MM.1S (cell line): ENCODE results near the gene PRKCA.

ENCODE experiments used
- DNase-seq: peaks from one replicate; pipeline ENCODE4 v3.0.0-alpha.2; 2015
- H2AFZ ChIP-seq: fragments of 300-600 bp; sonication (generic); 2 replicates; pipeline ENCODE4 v1.6.0; 2016; ENCODE audit warnings: antibody characterized with exemption, low read length
- H3F3A ChIP-seq: fragments of 300-600 bp; sonication (generic); 2 replicates; pipeline ENCODE4 v1.6.1; 2016; ENCODE audit warnings: mild to moderate bottlenecking, antibody characterized with exemption, low read length, moderate library complexity, mixed read lengths; ENCODE audit not compliant: insufficient read depth
- H3K27ac ChIP-seq: fragments of 300-600 bp; sonication (generic); 2 replicates; pipeline ENCODE4 v1.5.1; 2016; ENCODE audit warnings: mild to moderate bottlenecking, low read length
- H3K27me3 ChIP-seq: fragments of 300-600 bp; sonication (generic); replicated peaks from 2 replicates; pipeline ENCODE4 v1.6.0; 2016; ENCODE audit warnings: low read length; ENCODE audit not compliant: insufficient read depth
- H3K36me3 ChIP-seq: fragments of 300-600 bp; sonication (generic); replicated peaks from 2 replicates; pipeline ENCODE4 v1.6.1; 2016; ENCODE audit warnings: mild to moderate bottlenecking, low read length, mixed read lengths; ENCODE audit not compliant: insufficient read depth
- H3K4me1 ChIP-seq: fragments of 300-600 bp; sonication (generic); 2 replicates; pipeline ENCODE4 v1.6.1; 2016; ENCODE audit warnings: low read length, mixed read lengths
- H3K4me2 ChIP-seq: fragments of 300-600 bp; sonication (generic); 2 replicates; pipeline ENCODE4 v1.6.0; 2016; ENCODE audit warnings: low read depth, low read length
- H3K4me3 ChIP-seq: fragments of 300-600 bp; sonication (generic); 2 replicates; pipeline ENCODE4 v1.5.1; 2016; ENCODE audit warnings: low read length, mixed read lengths
- H3K79me2 ChIP-seq: fragments of 300-600 bp; sonication (generic); 2 replicates; pipeline ENCODE4 v1.6.1; 2016; ENCODE audit warnings: mixed run types, low read length, mixed read lengths
- H3K9ac ChIP-seq: fragments of 300-600 bp; sonication (generic); 2 replicates; pipeline ENCODE4 v1.6.1; 2016; ENCODE audit warnings: low read length, mixed read lengths
- H3K9me2 ChIP-seq: fragments of 300-600 bp; sonication (generic); replicated peaks from 2 replicates; pipeline ENCODE4 v1.6.1; 2016; ENCODE audit warnings: mild to moderate bottlenecking, low read length, mixed read lengths; ENCODE audit not compliant: insufficient read depth
- H3K9me3 ChIP-seq: fragments of 300-600 bp; sonication (generic); replicated peaks from 2 replicates; pipeline ENCODE4 v1.6.1; 2016; ENCODE audit warnings: mild to moderate bottlenecking, low read length, mixed read lengths; ENCODE audit not compliant: insufficient read depth
- H4K20me1 ChIP-seq: fragments of 300-600 bp; sonication (generic); 2 replicates; pipeline ENCODE4 v1.6.1; 2016; ENCODE audit warnings: mild to moderate bottlenecking, low read length, moderate library complexity, mixed read lengths; ENCODE audit not compliant: insufficient read depth
- EZH2 ChIP-seq: fragments of 300-600 bp; sonication (generic); optimal IDR thresholded peaks from 2 replicates; pipeline ENCODE3; 2017; ENCODE audit warnings: low read depth, mild to moderate bottlenecking, antibody characterized with exemption, low read length, mixed read lengths
- EZH2phosphoT487 ChIP-seq: fragments of 300-600 bp; sonication (generic); IDR thresholded peaks from 2 replicates; pipeline ENCODE4 v1.6.1; 2018; ENCODE audit warnings: antibody characterized with exemption, low read length
- TF ChIP-seq, protein P1 (sequence below): fragments of 300-600 bp; sonication (generic); IDR thresholded peaks from 2 replicates; pipeline ENCODE4 v1.5.1; 2016; ENCODE audit warnings: antibody characterized with exemption, low read length, mixed read lengths

The PRKCA gene

GRCh38 chr17:66829883-66830282 lies 527.5 kb downstream of the PRKCA start:
- Histone ChIP-seq H3K79me2 (no peaks in the 10 kb centered on the region), H3K27ac (no peak overlapping the region), H3F3A (no peaks in the 10 kb centered on the region), H3K4me3 (no peak overlapping the region), H3K4me2 (no peak overlapping the region), H3K27me3 (no peaks in the 10 kb centered on the region), H3K9me2 (no peaks in the 10 kb centered on the region), H3K9me3 (no peaks in the 10 kb centered on the region), H3K4me1 (no peaks in the 10 kb centered on the region), H4K20me1 (no peaks in the 10 kb centered on the region), H3K36me3 (no peaks in the 10 kb centered on the region), H3K9ac (no peak overlapping the region), H2AFZ (no peak overlapping the region)
- TF ChIP-seq, protein P1, sequence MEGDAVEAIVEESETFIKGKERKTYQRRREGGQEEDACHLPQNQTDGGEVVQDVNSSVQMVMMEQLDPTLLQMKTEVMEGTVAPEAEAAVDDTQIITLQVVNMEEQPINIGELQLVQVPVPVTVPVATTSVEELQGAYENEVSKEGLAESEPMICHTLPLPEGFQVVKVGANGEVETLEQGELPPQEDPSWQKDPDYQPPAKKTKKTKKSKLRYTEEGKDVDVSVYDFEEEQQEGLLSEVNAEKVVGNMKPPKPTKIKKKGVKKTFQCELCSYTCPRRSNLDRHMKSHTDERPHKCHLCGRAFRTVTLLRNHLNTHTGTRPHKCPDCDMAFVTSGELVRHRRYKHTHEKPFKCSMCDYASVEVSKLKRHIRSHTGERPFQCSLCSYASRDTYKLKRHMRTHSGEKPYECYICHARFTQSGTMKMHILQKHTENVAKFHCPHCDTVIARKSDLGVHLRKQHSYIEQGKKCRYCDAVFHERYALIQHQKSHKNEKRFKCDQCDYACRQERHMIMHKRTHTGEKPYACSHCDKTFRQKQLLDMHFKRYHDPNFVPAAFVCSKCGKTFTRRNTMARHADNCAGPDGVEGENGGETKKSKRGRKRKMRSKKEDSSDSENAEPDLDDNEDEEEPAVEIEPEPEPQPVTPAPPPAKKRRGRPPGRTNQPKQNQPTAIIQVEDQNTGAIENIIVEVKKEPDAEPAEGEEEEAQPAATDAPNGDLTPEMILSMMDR = no peak
- TF ChIP-seq EZH2phosphoT487 (no peak), EZH2 (no peak)
- no peak for DNase-seq

DNA sequence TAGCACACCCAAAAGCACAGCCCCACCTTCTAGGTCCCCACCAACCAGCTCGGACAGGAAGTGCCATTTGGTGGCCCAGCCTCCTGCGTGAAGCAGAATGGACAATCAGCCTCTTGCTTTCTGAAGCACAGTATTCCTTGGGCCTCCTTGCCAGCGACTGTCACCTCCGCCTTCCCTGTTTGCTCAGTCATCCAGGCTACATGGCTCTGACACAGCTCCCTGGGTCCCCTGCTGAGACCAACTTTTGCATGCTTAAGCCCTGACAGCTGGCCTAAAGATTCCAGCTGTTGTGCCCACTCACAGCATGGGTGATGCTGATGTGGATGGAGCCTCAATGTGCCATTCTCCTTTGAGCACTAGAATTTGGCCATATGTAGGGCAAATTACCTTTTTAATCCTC lies 528.0 kb downstream of the PRKCA start:
- Histone ChIP-seq H3K4me1 (no peaks in the 10 kb centered on the region), H3K9ac (no peak overlapping the region), H3K4me3 (no peak overlapping the region), H3K4me2 (no peak overlapping the region), H3K9me2 (no peaks in the 10 kb centered on the region), H3K9me3 (no peaks in the 10 kb centered on the region), H3K27me3 (no peaks in the 10 kb centered on the region), H3K27ac (no peak overlapping the region), H3F3A (no peaks in the 10 kb centered on the region), H3K79me2 (no peaks in the 10 kb centered on the region), H3K36me3 (no peaks in the 10 kb centered on the region), H4K20me1 (no peaks in the 10 kb centered on the region), H2AFZ (no peak overlapping the region)
- TF ChIP-seq EZH2 (no peak), EZH2phosphoT487 (no peak)
- TF ChIP-seq, protein P1 = no peak
- no peak for DNase-seq

GRCh38 chr17:66831383-66832210 lies 529.2 kb downstream of the PRKCA start:
- Histone ChIP-seq H3K27ac (no peak overlapping the region), H3K27me3 (no peaks in the 10 kb centered on the region), H2AFZ (no peak overlapping the region), H3K4me1 (no peaks in the 10 kb centered on the region), H3K79me2 (no peaks in the 10 kb centered on the region), H3K4me3 (no peak overlapping the region), H3K9ac (no peak overlapping the region), H3K4me2 (no peak overlapping the region), H3K9me2 (no peaks in the 10 kb centered on the region), H3F3A (no peaks in the 10 kb centered on the region), H3K9me3 (no peaks in the 10 kb centered on the region), H3K36me3 (no peaks in the 10 kb centered on the region), H4K20me1 (no peaks in the 10 kb centered on the region)
- TF ChIP-seq EZH2 (no peak), EZH2phosphoT487 (no peak)
- TF ChIP-seq, protein P1 = no peak
- DNase-seq = no peak
